Mesenchymal stem cell (in vitro differentiated cells and primary cell): ENCODE data around the gene MTHFD1.

ENCODE experiments used
- DNase-seq: peaks from one replicate; pipeline ENCODE4 v3.0.0-alpha.2; 2013
- H2AFZ ChIP-seq: one replicate; pipeline ENCODE4 v1.6.1; 2013; ENCODE audit warnings: low read depth, mild to moderate bottlenecking, control low read depth, inconsistent platforms, low read length, moderate library complexity
- H2AK5ac ChIP-seq: 2 replicates; pipeline ENCODE4 v1.6.1; 2013; ENCODE audit warnings: low read length, moderate library complexity, mild to moderate bottlenecking, inconsistent platforms; ENCODE audit not compliant: severe bottlenecking
- H2BK120ac ChIP-seq: one replicate; pipeline ENCODE4 v1.6.1; 2013; ENCODE audit warnings: low read depth, mild to moderate bottlenecking, inconsistent platforms, low read length, moderate library complexity
- H2BK12ac ChIP-seq, 2 experiments: one replicate each; pipeline ENCODE4 v1.6.1; 2013; ENCODE audit warnings: inconsistent platforms in 2 of 2, low read length in 2 of 2, mild to moderate bottlenecking in 2 of 2, moderate library complexity in 2 of 2, control low read depth in 1 of 2
- H2BK15ac ChIP-seq: one replicate; pipeline ENCODE4 v1.6.1; 2013; ENCODE audit warnings: mild to moderate bottlenecking, low read depth, inconsistent platforms; ENCODE audit not compliant: poor library complexity, severe bottlenecking
- H2BK5ac ChIP-seq: 2 replicates; pipeline ENCODE4 v1.6.1; 2013; ENCODE audit warnings: low read depth, mild to moderate bottlenecking, low read length, control low read depth, inconsistent platforms; ENCODE audit not compliant: poor library complexity, severe bottlenecking
- H3K14ac ChIP-seq, 2 experiments: one replicate each; pipeline ENCODE4 v1.6.1; 2013; ENCODE audit warnings: inconsistent platforms in 2 of 2, low read length in 2 of 2, control low read depth in 1 of 2, mild to moderate bottlenecking in 1 of 2, moderate library complexity in 1 of 2
- H3K18ac ChIP-seq, 2 experiments: one replicate each; pipeline ENCODE4 v1.6.1; 2013; ENCODE audit warnings: inconsistent platforms in 2 of 2, low read length in 2 of 2, control low read depth in 1 of 2, low read depth in 1 of 2, mild to moderate bottlenecking in 1 of 2
- H3K23ac ChIP-seq, 2 experiments: one replicate each; pipeline ENCODE4 v1.6.1; 2013; ENCODE audit warnings: inconsistent platforms in 2 of 2, low read length in 2 of 2, mild to moderate bottlenecking in 2 of 2, moderate library complexity in 2 of 2, control low read depth in 1 of 2
- H3K27ac ChIP-seq: 2 replicates; pipeline ENCODE4 v1.5.1; 2013; ENCODE audit warnings: mild to moderate bottlenecking, moderate library complexity, low read length, control low read depth, inconsistent platforms; ENCODE audit not compliant: poor library complexity, severe bottlenecking
- H3K27me3 ChIP-seq, 2 experiments: 2 replicates each; pipeline versions ENCODE4 v1.6.1 to v1.7.0; 2013; ENCODE audit warnings: low read length in 2 of 2, mild to moderate bottlenecking in 2 of 2, moderate library complexity in 2 of 2, control low read depth in 1 of 2, inconsistent platforms in 1 of 2; ENCODE audit not compliant: control insufficient read depth in 1 of 2, insufficient read depth in 1 of 2
- H3K36me3 ChIP-seq, 2 experiments: 2 replicates each; pipeline versions ENCODE4 v1.6.1 to v1.7.0; 2013; ENCODE audit warnings: low read length in 2 of 2, control low read depth in 1 of 2, inconsistent platforms in 1 of 2, low read depth in 1 of 2, mild to moderate bottlenecking in 1 of 2; ENCODE audit not compliant: insufficient read depth in 2 of 2, control insufficient read depth in 1 of 2
- H3K4ac ChIP-seq, 2 experiments: one replicate each; pipeline ENCODE4 v1.6.1; 2013; ENCODE audit warnings: inconsistent platforms in 2 of 2, low read length in 2 of 2, mild to moderate bottlenecking in 2 of 2, moderate library complexity in 2 of 2, control low read depth in 1 of 2, low read depth in 1 of 2
- H3K4me1 ChIP-seq: 2 replicates; pipeline ENCODE4 v1.6.1; 2013; ENCODE audit warnings: low read depth, low read length, control low read depth; ENCODE audit not compliant: control insufficient read depth, insufficient read depth
- H3K4me2 ChIP-seq: 2 replicates; pipeline ENCODE4 v1.6.1; 2013; ENCODE audit warnings: low read length, mild to moderate bottlenecking, inconsistent platforms; ENCODE audit not compliant: poor library complexity, severe bottlenecking
- H3K4me3 ChIP-seq, 2 experiments: 2 replicates each; pipeline versions ENCODE4 v1.5.1 to v1.7.0; 2013; ENCODE audit warnings: low read length in 2 of 2, mild to moderate bottlenecking in 2 of 2, control low read depth in 1 of 2, low read depth in 1 of 2; ENCODE audit not compliant: insufficient read depth in 1 of 2
- H3K79me1 ChIP-seq: replicated peaks from 2 replicates; pipeline ENCODE4 v1.6.1; 2013; ENCODE audit warnings: mild to moderate bottlenecking, control low read depth, low read length, inconsistent platforms; ENCODE audit not compliant: poor library complexity, severe bottlenecking
- H3K9ac ChIP-seq: 2 replicates; pipeline ENCODE4 v1.7.0; 2013; ENCODE audit warnings: mild to moderate bottlenecking, low read length, moderate library complexity
- H3K9me3 ChIP-seq: 2 replicates; pipeline ENCODE4 v1.7.0; 2013; ENCODE audit warnings: mild to moderate bottlenecking, low read length; ENCODE audit not compliant: control insufficient read depth
- H4K8ac ChIP-seq: one replicate; pipeline ENCODE4 v1.6.1; 2013; ENCODE audit warnings: inconsistent platforms, mild to moderate bottlenecking, low read length, moderate library complexity
- H4K91ac ChIP-seq: one replicate; pipeline ENCODE4 v1.6.1; 2013; ENCODE audit warnings: mild to moderate bottlenecking, low read length, inconsistent platforms
- WGBS: methylation state at CpG from one replicate; pipeline ENCODE4 v1.1.7; 2013; ENCODE audit warnings: mixed read lengths; 5-methylcytosine and 5-hydroxymethylcytosine counted together

The MTHFD1 gene

DNA sequence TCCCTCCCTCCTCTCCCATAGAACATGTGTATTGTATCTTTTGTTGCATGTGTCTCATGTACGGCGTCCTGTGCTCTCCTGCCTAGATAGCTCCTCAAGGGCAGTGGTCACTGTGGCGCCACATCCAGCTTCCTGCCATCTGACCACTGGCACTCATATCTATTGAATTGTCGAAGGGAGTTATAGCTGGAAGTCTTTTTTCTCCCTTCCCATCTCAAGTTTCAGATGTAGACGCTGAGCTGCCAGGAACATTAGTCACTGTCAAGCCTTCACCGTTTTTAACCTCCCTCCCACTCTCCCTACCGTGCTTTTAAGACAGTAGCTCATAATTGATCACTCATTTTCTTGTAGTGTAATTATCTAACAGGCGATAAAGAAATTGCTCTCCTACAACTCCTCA lies 33.0 kb downstream of the MTHFD1 start:
- H3K9me3 ChIP-seq: no peaks in the 10 kb centered on the region
- peaks cover 8% of the 10 kb centered on the region for H3K4me1 ChIP-seq
- H4K91ac ChIP-seq: no peak overlapping the region
- H2AK5ac ChIP-seq: no peak overlapping the region
- DNase-seq: no peak
- no peak overlapping the region for H2BK5ac ChIP-seq
- H3K27me3 ChIP-seq: no peaks in the 10 kb centered on the region
- no peak overlapping the region for H2BK120ac ChIP-seq
- H3K23ac ChIP-seq: no peak overlapping the region
- no peak overlapping the region for H3K4ac ChIP-seq
- peaks cover 7% of the 10 kb centered on the region for H3K79me1 ChIP-seq
- no peak overlapping the region for H4K8ac ChIP-seq
- no peak overlapping the region for H2BK12ac ChIP-seq
- WGBS: 81% methylated on average over 5 of the region's 8 CpGs
- H3K36me3 ChIP-seq: peaks cover 27 to 72% of the 10 kb centered on the region in 2 experiments
- no peak overlapping the region for H3K14ac ChIP-seq
- H3K4me3 ChIP-seq: no peak overlapping the region
- no peak overlapping the region for H3K18ac ChIP-seq
- H3K9ac ChIP-seq: no peak overlapping the region
- no peak overlapping the region for H2BK15ac ChIP-seq
- H2AFZ ChIP-seq: no peak overlapping the region
- no peak overlapping the region for H3K4me2 ChIP-seq
- peak overlapping the region; percentile 9 for H3K27ac ChIP-seq

DNA sequence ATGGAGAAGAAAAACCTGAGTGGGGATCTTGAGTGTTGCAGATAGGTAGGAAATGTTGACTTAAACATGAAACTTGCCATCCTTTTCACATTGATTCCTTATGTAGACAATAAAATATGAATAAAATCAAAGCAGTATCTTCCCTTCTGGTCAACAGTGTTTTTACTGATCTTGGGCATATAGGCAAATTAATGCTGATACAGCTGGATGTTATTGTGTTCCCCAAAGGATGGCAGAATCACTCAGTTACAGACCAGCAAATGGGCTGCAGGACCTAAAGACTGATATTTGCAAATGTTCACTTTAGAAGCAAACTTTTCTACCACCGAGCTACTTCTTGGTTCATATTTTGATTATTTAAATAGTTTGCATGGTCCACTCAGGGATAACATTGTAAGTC lies 33.9 kb downstream of the MTHFD1 start:
- Histone ChIP-seq H2BK120ac (no peak overlapping the region), H2BK5ac (no peak overlapping the region), H3K4me3 (no peak overlapping the region), H3K9me3 (no peaks in the 10 kb centered on the region), H3K18ac (no peak overlapping the region), H4K91ac (no peak overlapping the region), H3K36me3 (peaks cover 27 to 72% of the 10 kb centered on the region in 2 experiments), H3K27me3 (no peaks in the 10 kb centered on the region), H3K23ac (no peak overlapping the region), H4K8ac (no peak overlapping the region), H3K79me1 (peaks cover 7% of the 10 kb centered on the region), H3K4me2 (no peak overlapping the region), H3K27ac (no peak overlapping the region), H3K4ac (no peak overlapping the region), H2AK5ac (no peak overlapping the region), H3K14ac (no peak overlapping the region), H3K4me1 (peaks cover 8% of the 10 kb centered on the region), H3K9ac (no peak overlapping the region), H2AFZ (no peak overlapping the region), H2BK12ac (no peak overlapping the region), H2BK15ac (no peak overlapping the region)
- DNase-seq: no peak
- WGBS: no CpG with 5 or more reads among the region's 1 CpG

- no peak overlapping the region for H3K4me3 ChIP-seq
- H3K9ac ChIP-seq: no peak overlapping the region
- no peak overlapping the region for H3K27ac ChIP-seq
- H2AFZ ChIP-seq: no peak overlapping the region
- H3K79me1 ChIP-seq: peaks cover 11% of the 10 kb centered on the region
- no peaks in the 10 kb centered on the region for H3K27me3 ChIP-seq
- H4K8ac ChIP-seq: no peak overlapping the region
- no peak overlapping the region for H3K18ac ChIP-seq
- no peaks in the 10 kb centered on the region for H3K9me3 ChIP-seq
- no peak overlapping the region for H3K4me2 ChIP-seq
- no peak overlapping the region for H2BK12ac ChIP-seq
- no peak overlapping the region for H3K4ac ChIP-seq
- WGBS: 92% methylated on average over 6 of the region's 7 CpGs
- H3K23ac ChIP-seq: no peak overlapping the region
- H2AK5ac ChIP-seq: no peak overlapping the region
- DNase-seq: no peak
- H2BK15ac ChIP-seq: no peak overlapping the region
- H2BK120ac ChIP-seq: no peak overlapping the region
- no peak overlapping the region for H3K14ac ChIP-seq
- H4K91ac ChIP-seq: no peak overlapping the region
- peaks cover 9% of the 10 kb centered on the region for H3K4me1 ChIP-seq
- H3K36me3 ChIP-seq: peaks cover 31 to 73% of the 10 kb centered on the region in 2 experiments
- H2BK5ac ChIP-seq: no peak overlapping the region
Observed at GRCh38 chr14:64422756-64423155, 34.6 kb downstream of the MTHFD1 start.

- H2AFZ ChIP-seq: no peak overlapping the region
Observed at GRCh38 chr14:64423987-64424386, 35.8 kb downstream of the MTHFD1 start.

More at GRCh38 chr14:64423987-64424386, 35.8 kb downstream of the MTHFD1 start:
- Histone ChIP-seq H3K9ac (no peak overlapping the region), H3K23ac (no peak overlapping the region), H4K8ac (peak overlapping the region; percentile 12), H3K4me1 (peaks cover 8% of the 10 kb centered on the region), H2BK12ac (no peak overlapping the region), H3K27me3 (no peaks in the 10 kb centered on the region), H3K4me2 (no peak overlapping the region), H3K79me1 (peaks cover 9% of the 10 kb centered on the region), H3K14ac (no peak overlapping the region), H2BK5ac (no peak overlapping the region), H3K9me3 (no peaks in the 10 kb centered on the region), H3K27ac (no peak overlapping the region), H3K4me3 (no peak overlapping the region), H3K36me3 (peaks cover 24 to 76% of the 10 kb centered on the region in 2 experiments), H3K4ac (no peak overlapping the region), H4K91ac (no peak overlapping the region), H3K18ac (no peak overlapping the region), H2BK120ac (no peak overlapping the region), H2BK15ac (no peak overlapping the region), H2AK5ac (no peak overlapping the region)
- DNase-seq: no peak
- WGBS: 94% methylated on average over 6 of the region's 6 CpGs
